ENCODE measurements around the gene C2CD4D. TPM values are rescaled to one million over a fixed set of nuclear protein-coding genes. Genes with fewer than 3 reads are reported as not detected.
"Not testable (repeated sequence)": the region's sequence is repeated elsewhere in the genome, so short reads cannot be mapped to it uniquely, and the experiment has no call there.

Gene C2CD4D
- polyA plus RNA-seq, 2 of the 4 experiments (the other 2 are of a cell fraction) = not detected

GRCh38 chr1:151885479-151885878 lies 45.9 kb upstream of the C2CD4D start (continued):
- TF ChIP-seq JUNB (IDR thresholded peaks at IDR 0.05) (no peak), ELK1 (IDR thresholded peaks at IDR 0.05; ENCODE audit: low read depth, low read length) (no peak), JUN (IDR thresholded peaks at IDR 0.05) (no peak), HES2 (IDR thresholded peaks at IDR 0.05) (no peak), HOXA7 (CRISPR knock-in tag; IDR thresholded peaks at IDR 0.05) (no peak), RCOR1 (IDR thresholded peaks at IDR 0.05; ENCODE audit: low read depth, low read length) (no peak), ATOH8 (CRISPR knock-in tag; IDR thresholded peaks at IDR 0.05; ENCODE audit: low read depth) (no peak), FOSB (CRISPR knock-in tag; IDR thresholded peaks at IDR 0.05) (no peak), ZFP36 (IDR thresholded peaks at IDR 0.05; ENCODE audit: borderline replicate concordance, partially characterized antibody) (no peak)

GRCh38 chr1:151884879-151885278 lies 45.3 kb upstream of the C2CD4D start:
- H3K27ac ChIP-seq; H3K4me3 ChIP-seq; ATAC-seq; DNase-seq (ENCODE audit: low read depth in 1 of 2, low spot score in 1 of 2); H3K4me1 ChIP-seq; H3K4me2 ChIP-seq; FAIRE-seq; H3K9me3 ChIP-seq; POLR2A ChIA-PET: not testable (repeated sequence)
- WGBS (ENCODE audit: missing lambda C conversion rate) = 95% methylated on average over 5 of the region's 5 CpGs
- TF ChIP-seq ZC3H11A (IDR thresholded peaks at IDR 0.05) = 0 out of 2 replicates have a peak, but pooled peaks have one; percentile 7
- CTCF ChIA-PET = interaction anchor here (0.6 to 1.7 kb wide), 3 partner anchors 24 to 129 kb away, joined by 3 to 6 read pairs (median 6); partner anchors contain the start of gene THEM4

GRCh38 chr1:151884445-151884844 lies 44.8 kb upstream of the C2CD4D start:
- not testable (repeated sequence) for H3K9me3 ChIP-seq; H3K27ac ChIP-seq; DNase-seq (ENCODE audit: low read depth in 1 of 2, low spot score in 1 of 2); H3K4me2 ChIP-seq; H3K4me3 ChIP-seq; ATAC-seq; FAIRE-seq; H3K4me1 ChIP-seq
- 93% methylated on average over 3 of the region's 3 CpGs for WGBS (ENCODE audit: missing lambda C conversion rate)
- ChIA-PET CTCF (interaction anchor here (1.0 to 1.7 kb wide), 2 partner anchors 50 to 116 kb away, joined by 3 to 6 read pairs; no protein-coding TSS in a partner anchor), POLR2A (interaction anchor here (0.6 kb wide), 1 partner anchor 583 kb away, joined by 4 read pairs; no protein-coding TSS in a partner anchor)

GRCh38 chr1:151883898-151884297 lies 44.3 kb upstream of the C2CD4D start:
- 88% methylated on average over 4 of the region's 4 CpGs for WGBS (ENCODE audit: missing lambda C conversion rate)
- ATAC-seq; DNase-seq (ENCODE audit: low read depth in 1 of 2, low spot score in 1 of 2); H3K27ac ChIP-seq; H3K4me1 ChIP-seq; H3K4me3 ChIP-seq; H3K9me3 ChIP-seq; H3K4me2 ChIP-seq; FAIRE-seq: not testable (repeated sequence)
- ChIA-PET POLR2A (interaction anchor here (0.6 kb wide), 1 partner anchor 583 kb away, joined by 4 read pairs; no protein-coding TSS in a partner anchor), CTCF (interaction anchor here (1.0 to 1.7 kb wide), 2 partner anchors 51 to 117 kb away, joined by 3 to 6 read pairs; no protein-coding TSS in a partner anchor)
- TF ChIP-seq ZC3H11A (IDR thresholded peaks at IDR 0.05) = peak; percentile 37; the same call in 1 of the 2 replicates

- POLR2A ChIA-PET, CTCF ChIA-PET: not testable (repeated sequence)
Measured at GRCh38 chr1:151882918-151883317, 43.3 kb upstream of the C2CD4D start.

GRCh38 chr1:151882466-151882865 lies 42.8 kb upstream of the C2CD4D start:
- no peak for FAIRE-seq
- CTCF ChIA-PET = interaction anchor here (0.6 to 1.9 kb wide), 4 partner anchors 15 to 131 kb away, joined by 3 to 6 read pairs (median 4); no protein-coding TSS in a partner anchor
- POLR2A ChIA-PET = no interaction called here
- ATAC-seq = no peak
- Histone ChIP-seq H3K9me3 (no peaks in the 10 kb centered on the region), H3K4me2 (no peak overlapping the region), H3K4me1 (no peaks in the 10 kb centered on the region), H3K4me3 (no peak overlapping the region), H3K27ac (no peak overlapping the region)
- no peak for DNase-seq (ENCODE audit: low read depth in 1 of 2, low spot score in 1 of 2)
- WGBS (ENCODE audit: missing lambda C conversion rate) = 95% methylated on average over 2 of the region's 2 CpGs
- TF ChIP-seq EHF (CRISPR knock-in tag; IDR thresholded peaks at IDR 0.05) (no peak), TFCP2L1 (CRISPR knock-in tag; IDR thresholded peaks at IDR 0.05) (no peak), ZFP36 (IDR thresholded peaks at IDR 0.05; ENCODE audit: borderline replicate concordance, partially characterized antibody) (no peak), HMGXB4 (CRISPR knock-in tag; IDR thresholded peaks at IDR 0.05; ENCODE audit: borderline replicate concordance) (no peak), HES2 (IDR thresholded peaks at IDR 0.05) (no peak), NPAS2 (CRISPR knock-in tag; IDR thresholded peaks at IDR 0.05; ENCODE audit: borderline replicate concordance) (no peak), MYC (IDR thresholded peaks at IDR 0.05; ENCODE audit: borderline replicate concordance, low read length) (no peak), HDAC2 (IDR thresholded peaks at IDR 0.05) (no peak), ZSCAN20 (CRISPR knock-in tag; IDR thresholded peaks at IDR 0.05) (no peak), ZC3H11A (IDR thresholded peaks at IDR 0.05) (no peak), MAZ (IDR thresholded peaks at IDR 0.05; ENCODE audit: borderline replicate concordance, low read depth, low read length) (no peak)

More at GRCh38 chr1:151882918-151883317, 43.3 kb upstream of the C2CD4D start:
- not testable (repeated sequence) for H3K4me2 ChIP-seq; DNase-seq (ENCODE audit: low read depth in 1 of 2, low spot score in 1 of 2); H3K9me3 ChIP-seq; ATAC-seq; H3K4me3 ChIP-seq; H3K4me1 ChIP-seq; FAIRE-seq; H3K27ac ChIP-seq
- peak; percentile 87 for TF ChIP-seq ZC3H11A (IDR thresholded peaks at IDR 0.05)
- 91% methylated on average over 5 of the region's 5 CpGs for WGBS (ENCODE audit: missing lambda C conversion rate)
